Endothelial cell (in vitro differentiated cells): ENCODE results near the gene LSAMP. TPM values are rescaled to one million over a fixed set of nuclear protein-coding genes. Genes with fewer than 3 reads are reported as not detected.

ENCODE experiments used
- DNase-seq: peaks from one replicate; pipeline ENCODE4 v3.0.0; 2021; ENCODE audit warnings: low spot score
- H3K27ac Mint-ChIP-seq: one replicate; pipeline ENCODE4 v1.8.0; 2021; ENCODE audit warnings: mixed read lengths, inconsistent platforms; ENCODE audit not compliant: unreplicated experiment
- H3K27me3 Mint-ChIP-seq: one replicate; pipeline ENCODE4 v1.8.0; 2021; ENCODE audit warnings: mild to moderate bottlenecking, moderate library complexity, mixed read lengths, inconsistent platforms; ENCODE audit not compliant: unreplicated experiment
- H3K36me3 Mint-ChIP-seq: one replicate; pipeline ENCODE4 v1.8.0; 2021; ENCODE audit warnings: mild to moderate bottlenecking, low read depth, mixed read lengths, inconsistent platforms; ENCODE audit not compliant: unreplicated experiment
- H3K4me1 Mint-ChIP-seq: one replicate; pipeline ENCODE4 v1.8.0; 2021; ENCODE audit warnings: mild to moderate bottlenecking, mixed read lengths, inconsistent platforms; ENCODE audit not compliant: unreplicated experiment
- H3K4me3 Mint-ChIP-seq: one replicate; pipeline ENCODE4 v1.8.0; 2021; ENCODE audit warnings: mild to moderate bottlenecking, mixed read lengths, inconsistent platforms; ENCODE audit not compliant: unreplicated experiment
- H3K9me3 Mint-ChIP-seq: one replicate; pipeline ENCODE4 v1.8.0; 2021; ENCODE audit warnings: mixed read lengths, inconsistent platforms; ENCODE audit not compliant: unreplicated experiment
- CTCF ChIP-seq: fragments of 200-600 bp; sonication (generic); IDR thresholded peaks from one replicate; pipeline ENCODE4 v1.5.0; 2021; ENCODE audit warnings: antibody characterized with exemption; ENCODE audit not compliant: unreplicated experiment
- total RNA-seq: library from RNA; stranded (reverse); fragmentation: NEBNext Ultra II Directional; extraction: Animal tissue kit (Norgen Biotek cat#: 25700); gene quantifications from one replicate; pipeline ENCODE4 v1.2.1, GENCODE V29; 2021; ENCODE audit not compliant: unreplicated experiment

Gene LSAMP
- total RNA-seq, 1 donor from 2014 or later, result 6.1 TPM

- Mint-ChIP-seq H3K36me3 (no peaks in the 10 kb centered on the region), H3K27ac (no peak overlapping the region), H3K4me1 (no peaks in the 10 kb centered on the region), H3K4me3 (no peak overlapping the region), H3K9me3 (no peaks in the 10 kb centered on the region), H3K27me3 (no peaks in the 10 kb centered on the region)
- no peak for TF ChIP-seq CTCF
- DNase-seq, result no peak
Measured at GRCh38 chr3:116034086-116034485, 411.2 kb downstream of the LSAMP start.

- no peak for TF ChIP-seq CTCF
- Mint-ChIP-seq H3K9me3 (no peaks in the 10 kb centered on the region), H3K27ac (no peak overlapping the region), H3K36me3 (no peaks in the 10 kb centered on the region), H3K27me3 (no peaks in the 10 kb centered on the region), H3K4me3 (no peak overlapping the region), H3K4me1 (no peaks in the 10 kb centered on the region)
- no peak for DNase-seq
Measured at GRCh38 chr3:116033516-116033915, 411.8 kb downstream of the LSAMP start.

GRCh38 chr3:116032176-116032575, 413.1 kb downstream of the LSAMP start:
- H3K9me3 Mint-ChIP-seq, result no peaks in the 10 kb centered on the region
- no peaks in the 10 kb centered on the region for H3K27me3 Mint-ChIP-seq
- TF ChIP-seq CTCF, result no peak
- DNase-seq, result no peak
- no peak overlapping the region for H3K27ac Mint-ChIP-seq
- no peaks in the 10 kb centered on the region for H3K4me1 Mint-ChIP-seq
- H3K36me3 Mint-ChIP-seq, result no peaks in the 10 kb centered on the region
- no peak overlapping the region for H3K4me3 Mint-ChIP-seq

GRCh38 chr3:116030131-116030850, 415.0 kb downstream of the LSAMP start:
- Mint-ChIP-seq H3K4me1 (no peaks in the 10 kb centered on the region), H3K9me3 (no peaks in the 10 kb centered on the region), H3K27me3 (no peaks in the 10 kb centered on the region), H3K4me3 (no peak overlapping the region), H3K36me3 (no peaks in the 10 kb centered on the region), H3K27ac (no peak overlapping the region)
- TF ChIP-seq CTCF, result no peak
- DNase-seq, result no peak

- no peak for DNase-seq
- no peaks in the 10 kb centered on the region for H3K4me1 Mint-ChIP-seq
Measured at GRCh38 chr3:116029266-116029665, 416.0 kb downstream of the LSAMP start.

More at GRCh38 chr3:116029266-116029665, 416.0 kb downstream of the LSAMP start:
- H3K27me3 Mint-ChIP-seq, result no peaks in the 10 kb centered on the region
- no peaks in the 10 kb centered on the region for H3K9me3 Mint-ChIP-seq
- no peaks in the 10 kb centered on the region for H3K36me3 Mint-ChIP-seq
- TF ChIP-seq CTCF, result no peak
- H3K4me3 Mint-ChIP-seq, result no peak overlapping the region
- no peak overlapping the region for H3K27ac Mint-ChIP-seq
